Progenitor cell of endocrine pancreas (in vitro differentiated cells): ENCODE data around the gene TUFM. TPM values are rescaled to one million over a fixed set of nuclear protein-coding genes. Genes with fewer than 3 reads are reported as not detected.
"Not testable (repeated sequence)": the region's sequence is repeated elsewhere in the genome, so short reads cannot be mapped to it uniquely, and the experiment has no call there.

ENCODE experiments used
- DNase-seq: peaks from one replicate; pipeline ENCODE4 v3.0.0; 2021; ENCODE audit warnings: low spot score; ENCODE audit not compliant: unreplicated experiment
- H3K27ac Mint-ChIP-seq: 2 replicates; pipeline ENCODE4 v1.8.0; 2021; ENCODE audit warnings: mild to moderate bottlenecking, moderate library complexity, mixed read lengths
- H3K27me3 Mint-ChIP-seq: 2 replicates; pipeline ENCODE4 v1.8.0; 2021; ENCODE audit warnings: mixed read lengths
- H3K36me3 Mint-ChIP-seq: 2 replicates; pipeline ENCODE4 v1.8.0; 2022; ENCODE audit warnings: mixed read lengths; ENCODE audit not compliant: insufficient read depth
- H3K4me1 Mint-ChIP-seq: 2 replicates; pipeline ENCODE4 v1.8.0; 2021; ENCODE audit warnings: low read depth, mixed read lengths
- H3K4me3 Mint-ChIP-seq: 2 replicates; pipeline ENCODE4 v1.8.0; 2021; ENCODE audit warnings: low read depth, mild to moderate bottlenecking, moderate library complexity, mixed read lengths
- H3K9me3 Mint-ChIP-seq: 2 replicates; pipeline ENCODE4 v1.8.0; 2021; ENCODE audit warnings: low read depth, mixed read lengths
- total RNA-seq: library from RNA; stranded (reverse); gene quantifications from 2 replicates; pipeline ENCODE4 v1.2.1, GENCODE V29; 2021
- TF ChIP-seq, protein P1 (sequence below): fragments of 200-600 bp; sonication (generic); IDR thresholded peaks from one replicate; pipeline ENCODE4 v1.5.0; 2021; ENCODE audit warnings: antibody characterized with exemption, mild to moderate bottlenecking; ENCODE audit not compliant: unreplicated experiment

The TUFM gene
- total RNA-seq, 1 donor from 2014 or later = 158 TPM

DNA sequence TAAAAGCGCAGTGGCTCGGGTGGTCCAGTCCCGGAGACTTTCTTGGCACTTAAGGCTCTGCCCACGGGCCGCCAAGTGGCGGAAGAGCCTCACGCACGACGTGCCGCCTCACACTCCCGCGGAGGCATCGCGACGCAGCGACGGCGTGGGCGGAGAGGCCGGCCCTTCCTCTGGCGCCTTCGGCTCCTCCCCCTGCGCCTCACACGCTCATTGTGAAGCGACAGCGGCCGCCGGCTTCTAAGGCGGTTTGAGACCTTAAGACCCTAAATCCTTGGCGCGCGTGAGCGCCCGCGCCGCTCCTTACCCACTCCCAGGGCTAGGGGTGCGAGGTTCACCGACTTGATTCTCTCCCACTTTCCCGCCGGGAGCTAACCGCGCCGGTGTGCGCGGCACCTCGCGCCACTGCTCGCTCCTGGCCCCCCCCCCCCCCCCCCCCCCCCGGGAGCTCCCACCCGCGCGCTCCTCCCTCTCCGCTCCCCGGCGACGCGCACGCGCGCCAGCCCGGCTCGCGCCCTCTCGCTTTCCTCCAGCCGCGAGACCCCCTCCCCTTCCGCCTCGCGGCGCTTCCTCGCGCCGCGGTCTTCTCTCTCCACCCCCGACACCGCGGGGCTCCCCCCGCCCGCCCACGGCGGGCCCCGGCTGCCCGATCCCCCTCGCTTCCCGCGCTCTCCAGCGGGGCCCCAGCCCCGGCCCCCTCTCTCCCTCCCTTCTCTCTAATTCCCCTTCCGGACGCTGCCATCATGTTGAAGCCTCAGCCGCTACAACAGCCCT lies 23.4 kb downstream of the TUFM start, which contains the start of gene ATXN2L:
Gene ATXN2L (plus strand): TSS at position 480 of the 771 bp plus-strand sequence. CDS start 261 bp downstream, at position 741.
- no peaks in the 10 kb centered on the region for H3K9me3 Mint-ChIP-seq
- H3K27ac Mint-ChIP-seq = peak within 1 kb of the TSS; percentile 99
- peak; percentile 81 for DNase-seq
- TF ChIP-seq, protein P1, sequence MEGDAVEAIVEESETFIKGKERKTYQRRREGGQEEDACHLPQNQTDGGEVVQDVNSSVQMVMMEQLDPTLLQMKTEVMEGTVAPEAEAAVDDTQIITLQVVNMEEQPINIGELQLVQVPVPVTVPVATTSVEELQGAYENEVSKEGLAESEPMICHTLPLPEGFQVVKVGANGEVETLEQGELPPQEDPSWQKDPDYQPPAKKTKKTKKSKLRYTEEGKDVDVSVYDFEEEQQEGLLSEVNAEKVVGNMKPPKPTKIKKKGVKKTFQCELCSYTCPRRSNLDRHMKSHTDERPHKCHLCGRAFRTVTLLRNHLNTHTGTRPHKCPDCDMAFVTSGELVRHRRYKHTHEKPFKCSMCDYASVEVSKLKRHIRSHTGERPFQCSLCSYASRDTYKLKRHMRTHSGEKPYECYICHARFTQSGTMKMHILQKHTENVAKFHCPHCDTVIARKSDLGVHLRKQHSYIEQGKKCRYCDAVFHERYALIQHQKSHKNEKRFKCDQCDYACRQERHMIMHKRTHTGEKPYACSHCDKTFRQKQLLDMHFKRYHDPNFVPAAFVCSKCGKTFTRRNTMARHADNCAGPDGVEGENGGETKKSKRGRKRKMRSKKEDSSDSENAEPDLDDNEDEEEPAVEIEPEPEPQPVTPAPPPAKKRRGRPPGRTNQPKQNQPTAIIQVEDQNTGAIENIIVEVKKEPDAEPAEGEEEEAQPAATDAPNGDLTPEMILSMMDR = no peak
- peaks cover 26% of the 10 kb centered on the region for H3K4me1 Mint-ChIP-seq
- H3K4me3 Mint-ChIP-seq = peak within 1 kb of the TSS; percentile 96
- H3K36me3 Mint-ChIP-seq = peaks cover 17% of the 10 kb centered on the region
- no peaks in the 10 kb centered on the region for H3K27me3 Mint-ChIP-seq

DNA sequence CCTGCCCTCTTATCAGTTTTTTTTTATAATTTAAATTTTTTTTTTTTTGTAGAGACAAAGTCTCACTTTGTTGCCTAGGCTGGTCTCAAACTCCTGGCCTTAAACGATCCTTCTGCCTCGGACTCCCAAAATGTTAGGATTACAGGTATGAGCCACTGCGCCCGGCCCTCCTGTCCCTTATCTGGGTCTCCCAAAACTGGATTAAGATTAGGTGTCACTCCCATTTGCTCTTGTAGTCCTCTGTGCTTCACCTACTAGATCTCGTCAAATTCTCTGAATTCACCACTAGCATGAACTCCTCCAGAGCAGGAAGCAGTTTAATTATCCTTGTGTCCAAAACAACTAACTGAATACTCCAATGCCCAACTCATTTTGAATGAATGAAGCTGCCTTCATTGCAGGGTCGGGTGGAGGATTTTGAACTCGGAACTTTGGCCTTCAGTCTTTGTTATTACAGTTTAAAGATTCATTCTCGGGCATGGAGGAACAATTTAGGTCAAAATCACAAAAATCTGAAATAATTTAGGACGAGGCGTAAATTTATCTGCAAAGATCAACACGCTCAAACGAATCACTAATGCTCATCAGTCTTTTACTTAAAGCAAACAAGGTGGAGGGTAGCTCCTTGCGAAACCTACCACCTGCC lies 24.2 kb downstream of the TUFM start:
- DNase-seq = no peak
- Mint-ChIP-seq H3K27ac (peak overlapping the region; percentile 92), H3K9me3 (no peaks in the 10 kb centered on the region)

DNA sequence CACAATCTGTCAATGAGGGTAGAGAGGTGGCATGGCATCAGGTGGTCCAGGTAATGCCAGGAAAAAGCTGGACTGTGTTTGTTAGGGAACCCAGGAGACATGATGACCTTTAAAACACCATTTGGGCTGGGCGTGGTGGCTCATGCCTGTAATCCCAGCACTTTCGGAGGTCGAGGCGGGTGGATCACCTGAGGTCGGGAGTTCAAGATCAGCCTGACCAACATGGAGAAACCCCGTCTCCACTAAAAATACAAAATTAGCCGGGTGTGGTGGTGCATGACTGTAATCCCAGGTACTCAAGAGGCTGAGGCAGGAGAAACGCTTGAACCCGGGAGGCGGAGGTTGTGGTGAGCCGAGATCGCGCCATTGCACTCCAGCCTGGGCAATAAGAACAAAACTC lies 25.6 kb downstream of the TUFM start:
- not testable (repeated sequence) for H3K36me3 Mint-ChIP-seq, H3K9me3 Mint-ChIP-seq, H3K27ac Mint-ChIP-seq, H3K4me3 Mint-ChIP-seq, H3K27me3 Mint-ChIP-seq, DNase-seq
- H3K4me1 Mint-ChIP-seq = peaks cover 17% of the 10 kb centered on the region

More for the DNA sequence above, 24.2 kb downstream of the TUFM start:
- Mint-ChIP-seq H3K4me1 (peaks cover 26% of the 10 kb centered on the region), H3K36me3 (peaks cover 15% of the 10 kb centered on the region), H3K27me3 (no peaks in the 10 kb centered on the region), H3K4me3 (peak overlapping the region; percentile 85)
- TF ChIP-seq, protein P1 = no peak

DNA sequence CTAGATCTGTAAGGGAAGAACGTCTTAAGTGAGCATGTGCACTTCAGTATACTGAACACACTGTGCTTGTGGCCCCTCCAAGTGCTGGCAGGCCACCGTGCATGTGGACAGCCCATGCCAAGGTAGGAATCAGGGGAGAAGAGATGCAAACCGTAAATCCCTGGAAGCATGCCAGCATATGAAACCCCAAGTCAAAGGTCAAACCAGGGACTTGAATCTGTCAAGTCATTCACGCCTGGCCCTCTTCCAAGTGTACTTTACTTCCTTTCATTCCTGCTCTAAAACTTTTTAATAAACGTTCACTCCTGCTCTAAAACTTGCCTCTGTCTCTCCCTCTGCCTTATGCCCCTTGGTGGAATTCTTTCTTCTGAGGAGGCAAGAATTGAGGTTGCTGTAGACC lies 26.1 kb downstream of the TUFM start:
- Mint-ChIP-seq H3K4me1 (peaks cover 11% of the 10 kb centered on the region), H3K9me3 (peaks cover 3% of the 10 kb centered on the region), H3K27ac (no peak overlapping the region), H3K4me3 (no peak overlapping the region), H3K27me3 (no peaks in the 10 kb centered on the region), H3K36me3 (peaks cover 2% of the 10 kb centered on the region)
- DNase-seq = no peak
- TF ChIP-seq, protein P1 = no peak

DNA sequence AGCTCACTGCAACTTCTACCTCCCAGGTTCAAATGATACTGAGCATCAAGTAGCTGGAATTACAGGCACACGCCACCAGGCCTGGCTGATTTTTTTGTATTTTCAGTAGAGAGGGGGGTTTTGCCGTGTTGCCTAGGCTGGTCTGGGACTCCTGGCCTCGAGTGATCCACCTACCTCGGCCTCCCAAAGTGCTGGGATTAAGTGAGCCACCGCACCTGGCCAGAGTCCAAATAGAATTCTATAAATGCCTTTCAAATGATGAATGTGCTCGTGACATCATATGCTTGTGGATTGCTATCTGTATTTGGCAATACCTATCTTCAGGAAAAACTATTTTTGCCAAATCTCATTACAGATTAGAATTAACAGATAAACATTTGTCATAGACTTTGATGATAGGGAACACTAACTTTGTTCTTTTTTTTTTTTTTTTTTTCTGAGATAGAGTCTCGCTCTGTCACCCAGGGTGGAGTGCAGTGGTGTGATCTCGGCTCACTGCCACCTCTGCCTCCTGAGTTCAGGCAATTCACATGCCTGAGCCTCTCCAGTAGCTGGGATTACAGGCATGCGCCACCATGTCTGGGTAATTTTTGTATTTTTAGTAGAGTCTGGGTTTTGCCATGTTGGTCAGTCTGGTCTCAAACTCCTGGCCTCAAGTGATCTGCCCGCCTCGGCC lies 38.6 kb downstream of the TUFM start:
- H3K36me3 Mint-ChIP-seq, DNase-seq, H3K27me3 Mint-ChIP-seq, H3K4me3 Mint-ChIP-seq, H3K9me3 Mint-ChIP-seq, H3K4me1 Mint-ChIP-seq, H3K27ac Mint-ChIP-seq: not testable (repeated sequence)
